Astrocyte of the spinal cord (primary cell): ENCODE results near the gene GRIP2.

Experiments
- DNase-seq: peaks from one replicate; pipeline ENCODE4 v3.0.0; 2011; ENCODE audit warnings: low read depth, low spot score
- H3K4me3 ChIP-seq: 2 replicates; pipeline ENCODE4 v1.5.1; 2011; ENCODE audit warnings: low read depth, mild to moderate bottlenecking, low read length, moderate library complexity
- CTCF ChIP-seq: IDR thresholded peaks from 2 replicates; pipeline ENCODE4 v1.5.1; 2012; ENCODE audit warnings: low read depth, mild to moderate bottlenecking, low read length, inconsistent platforms
- in situ Hi-C: cut with HindIII; loops from 2 replicates; pipeline ENCODE4 v1.10.0; 2017; ENCODE audit warnings: low sequenced_read_pairs

Gene GRIP2

GRCh38 chr3:14484741-14485140 is 55.4 kb downstream of the GRIP2 start:
- in situ Hi-C loops = no loop called here
- DNase-seq = no peak
- TF ChIP-seq CTCF = no peak

GRCh38 chr3:14483286-14483685 is 56.9 kb downstream of the GRIP2 start:
- no peak overlapping the region for H3K4me3 ChIP-seq
- no peak for TF ChIP-seq CTCF
- in situ Hi-C loops = no loop called here
- DNase-seq = no peak

More at GRCh38 chr3:14484741-14485140, 55.4 kb downstream of the GRIP2 start:
- H3K4me3 ChIP-seq = no peak overlapping the region

- in situ Hi-C loops = no loop called here
- DNase-seq = no peak
- TF ChIP-seq CTCF = no peak
- H3K4me3 ChIP-seq = no peak overlapping the region
Measured at GRCh38 chr3:14482271-14482721, 57.8 kb downstream of the GRIP2 start.

GRCh38 chr3:14481646-14482036 is 58.5 kb downstream of the GRIP2 start:
- H3K4me3 ChIP-seq = no peak overlapping the region
- no peak for TF ChIP-seq CTCF
- DNase-seq = no peak
- in situ Hi-C loops = no loop called here

- no peak overlapping the region for H3K4me3 ChIP-seq
- in situ Hi-C loops = no loop called here
- no peak for TF ChIP-seq CTCF
- no peak for DNase-seq
Measured at GRCh38 chr3:14481018-14481645, 59.0 kb downstream of the GRIP2 start.

GRCh38 chr3:14480207-14481017 is 59.7 kb downstream of the GRIP2 start:
- no peak for TF ChIP-seq CTCF
- DNase-seq = peak; percentile 66
- in situ Hi-C loops = no loop called here

More at GRCh38 chr3:14480207-14481017, 59.7 kb downstream of the GRIP2 start:
- no peak overlapping the region for H3K4me3 ChIP-seq
